ENCODE data around the gene KCNK15.
"Not testable (repeated sequence)": the region's sequence is repeated elsewhere in the genome, so short reads cannot be mapped to it uniquely, and the experiment has no call there.

The KCNK15 gene

DNA sequence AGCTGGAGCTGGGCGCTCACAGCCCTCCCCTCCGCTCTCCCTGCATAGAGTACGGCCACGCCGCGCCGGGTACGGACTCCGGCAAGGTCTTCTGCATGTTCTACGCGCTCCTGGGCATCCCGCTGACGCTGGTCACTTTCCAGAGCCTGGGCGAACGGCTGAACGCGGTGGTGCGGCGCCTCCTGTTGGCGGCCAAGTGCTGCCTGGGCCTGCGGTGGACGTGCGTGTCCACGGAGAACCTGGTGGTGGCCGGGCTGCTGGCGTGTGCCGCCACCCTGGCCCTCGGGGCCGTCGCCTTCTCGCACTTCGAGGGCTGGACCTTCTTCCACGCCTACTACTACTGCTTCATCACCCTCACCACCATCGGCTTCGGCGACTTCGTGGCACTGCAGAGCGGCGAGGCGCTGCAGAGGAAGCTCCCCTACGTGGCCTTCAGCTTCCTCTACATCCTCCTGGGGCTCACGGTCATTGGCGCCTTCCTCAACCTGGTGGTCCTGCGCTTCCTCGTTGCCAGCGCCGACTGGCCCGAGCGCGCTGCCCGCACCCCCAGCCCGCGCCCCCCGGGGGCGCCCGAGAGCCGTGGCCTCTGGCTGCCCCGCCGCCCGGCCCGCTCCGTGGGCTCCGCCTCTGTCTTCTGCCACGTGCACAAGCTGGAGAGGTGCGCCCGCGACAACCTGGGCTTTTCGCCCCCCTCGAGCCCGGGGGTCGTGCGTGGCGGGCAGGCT is 4.6 kb downstream of the KCNK15 start:
- TF ChIP-seq POLR2A (IDR thresholded peaks at IDR 0.05; ENCODE audit: low read length) (no peak), GATA1 (IDR thresholded peaks at IDR 0.05; ENCODE audit: low read depth, low read length) (no peak)
- peak; percentile 6 to 7 for DNase-seq

DNA sequence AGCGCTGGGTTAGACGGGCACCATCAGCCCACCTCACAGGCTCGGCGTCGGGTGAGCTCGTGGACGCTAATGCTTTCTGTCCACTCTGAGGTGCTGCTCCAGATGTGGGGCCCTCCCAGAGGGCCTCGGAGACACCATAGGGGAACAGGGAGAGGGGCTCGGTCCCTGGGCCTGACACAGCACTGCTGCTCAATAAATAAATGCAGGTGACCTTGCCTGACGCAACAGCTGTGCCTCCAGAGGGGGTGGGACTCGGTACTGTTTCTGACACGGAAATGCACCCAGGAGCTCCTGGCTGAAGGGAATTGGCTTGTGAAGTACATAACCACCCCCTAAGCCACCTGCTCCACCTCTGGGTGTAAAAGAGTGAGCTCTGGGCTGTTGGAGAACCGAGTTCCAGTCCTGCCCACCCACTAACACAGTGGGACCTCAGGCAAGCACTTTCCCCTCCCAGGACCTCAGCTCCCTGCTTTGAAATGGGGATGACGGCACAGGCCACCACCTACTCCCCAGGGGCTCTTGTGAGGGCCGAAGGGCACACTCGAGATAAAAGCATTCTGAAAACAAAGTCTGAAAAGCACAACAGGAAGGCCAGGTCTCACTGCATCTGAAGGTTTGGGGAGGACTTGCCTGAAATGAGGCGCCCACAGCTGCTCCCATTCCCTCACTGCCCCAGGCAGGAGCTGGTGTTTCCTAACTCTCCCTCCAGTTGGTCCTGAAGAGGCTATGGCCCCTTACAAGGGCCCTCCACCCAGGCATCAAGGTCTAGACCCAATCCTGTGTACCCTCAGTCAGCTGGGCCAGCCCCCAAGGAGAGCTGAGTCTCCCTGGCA is 6.7 kb downstream of the KCNK15 start:
- DNase-seq, result no peak

DNA sequence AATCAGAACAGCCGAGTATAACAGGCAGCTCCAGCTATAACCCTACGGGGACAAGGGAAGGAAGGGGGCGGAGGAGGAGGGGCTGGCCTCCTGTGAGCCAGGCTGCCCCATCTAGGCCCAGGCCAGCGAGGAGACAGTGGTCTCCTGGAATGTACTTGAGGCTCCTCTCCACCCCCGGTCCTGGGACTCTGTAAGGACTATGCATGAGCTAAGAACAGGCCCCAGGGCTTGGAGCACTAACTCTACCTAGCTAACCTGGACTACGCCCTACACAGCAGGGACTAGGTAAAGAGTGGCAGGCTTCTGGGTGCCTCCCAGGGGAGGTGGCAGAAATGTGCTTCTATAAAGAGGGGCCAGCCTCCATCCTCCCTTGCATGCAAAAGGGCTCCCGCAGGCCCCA is 8.9 kb downstream of the KCNK15 start:
- TF ChIP-seq POLR2A (IDR thresholded peaks at IDR 0.05; ENCODE audit: low read length) (no peak), GATA1 (IDR thresholded peaks at IDR 0.05; ENCODE audit: low read depth, low read length) (no peak)
- no peak for DNase-seq

More for the DNA sequence above, 6.7 kb downstream of the KCNK15 start:
- no peak for TF ChIP-seq GATA1 (IDR thresholded peaks at IDR 0.05; ENCODE audit: low read depth, low read length)
- no peak for TF ChIP-seq POLR2A (IDR thresholded peaks at IDR 0.05; ENCODE audit: low read length)

DNA sequence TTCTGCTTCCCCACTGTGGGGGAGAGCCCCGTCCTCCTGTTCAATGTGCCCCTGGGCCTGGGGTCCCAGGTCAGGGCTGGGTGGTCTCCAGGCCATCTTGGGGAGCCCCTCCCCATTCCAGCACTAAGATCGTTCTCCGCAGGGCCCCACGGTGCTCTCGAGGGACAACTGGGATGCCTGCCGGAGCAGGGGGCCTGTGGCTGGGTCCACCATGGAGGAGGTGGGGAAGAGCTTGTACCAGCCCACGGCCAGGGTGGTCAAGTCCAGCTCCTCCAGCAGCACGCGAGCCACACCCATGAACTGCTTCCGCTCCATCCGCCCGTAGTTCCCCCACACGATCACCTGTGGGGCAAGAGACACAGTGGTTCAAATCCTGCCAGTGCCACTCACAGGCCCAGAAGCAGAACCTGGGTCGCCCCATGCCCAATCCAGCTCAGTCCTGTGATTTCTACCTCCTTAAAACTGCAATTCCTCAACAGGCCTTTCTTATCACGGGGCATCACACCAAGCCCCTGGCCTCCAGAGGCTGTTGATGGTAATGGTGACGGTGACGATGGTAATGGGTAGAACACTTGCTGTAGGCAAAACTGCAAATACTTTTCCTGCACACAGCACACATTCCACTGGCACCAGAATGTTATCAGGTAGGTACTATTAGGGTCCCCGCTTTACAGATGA is 10.5 kb downstream of the KCNK15 start:
- DNase-seq, result no peak
- TF ChIP-seq POLR2A (IDR thresholded peaks at IDR 0.05; ENCODE audit: low read length) (no peak), GATA1 (IDR thresholded peaks at IDR 0.05; ENCODE audit: low read depth, low read length) (no peak)

DNA sequence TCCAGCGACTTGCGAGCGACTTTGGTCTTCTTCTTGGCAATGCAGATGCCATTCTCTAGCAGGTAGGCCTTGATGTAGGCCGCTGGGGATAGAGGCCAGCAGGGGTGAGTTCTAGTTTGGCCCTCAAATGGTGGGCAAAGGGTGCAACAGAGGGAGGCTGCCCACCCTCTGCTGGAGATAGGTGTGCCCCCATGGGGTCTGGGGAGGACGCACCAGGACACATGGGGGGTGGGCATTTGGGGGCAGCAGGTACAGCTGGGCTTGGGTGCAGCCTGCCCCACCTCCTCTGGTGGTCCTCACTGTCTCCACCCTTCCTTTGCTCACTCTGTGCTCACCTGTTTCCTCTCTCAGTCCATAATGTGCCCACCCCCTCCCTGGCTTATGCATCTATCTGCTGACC is 11.3 kb downstream of the KCNK15 start:
- TF ChIP-seq GATA1 (IDR thresholded peaks at IDR 0.05; ENCODE audit: low read depth, low read length) (no peak), POLR2A (IDR thresholded peaks at IDR 0.05; ENCODE audit: low read length) (no peak)
- no peak for DNase-seq

DNA sequence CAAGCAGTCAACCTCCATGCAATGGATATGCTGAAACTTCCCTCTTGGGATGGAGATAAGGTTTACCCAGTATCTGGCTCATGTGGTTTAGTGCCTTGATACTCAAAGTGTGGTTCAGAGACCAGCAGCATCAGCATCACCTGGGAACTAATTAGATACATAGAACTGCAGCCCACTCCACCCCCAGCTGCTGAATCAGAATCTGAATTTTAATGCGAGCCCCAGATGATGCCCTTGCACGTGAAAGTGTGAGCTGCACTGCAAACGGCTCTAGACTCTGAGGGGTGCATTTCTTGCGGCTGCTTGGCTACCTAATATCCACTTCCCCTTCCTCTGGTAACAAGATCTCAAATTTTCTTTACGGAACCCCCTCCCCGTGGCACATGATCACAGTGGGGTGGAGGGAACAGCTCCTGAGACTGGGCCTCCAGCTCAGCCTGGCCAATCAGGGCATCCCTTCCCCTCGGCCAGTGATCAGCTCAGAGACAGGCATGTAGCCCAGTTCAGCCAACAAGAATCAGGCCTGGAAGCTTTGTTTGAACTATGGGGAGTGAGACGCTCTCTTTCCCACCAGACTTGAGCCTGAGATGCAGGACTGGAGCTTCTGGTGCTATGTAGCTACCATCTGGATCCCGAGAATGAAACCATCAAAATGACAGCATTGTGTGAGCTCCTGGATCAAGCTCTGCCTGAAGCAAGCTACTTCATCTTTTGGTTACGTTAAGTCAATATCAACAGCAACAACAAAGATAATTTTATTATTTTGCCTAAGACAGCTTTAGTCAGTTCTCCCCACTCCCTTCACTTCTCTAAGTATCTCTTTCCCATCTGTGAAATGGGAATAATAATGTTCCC is 12.8 kb downstream of the KCNK15 start:
- TF ChIP-seq GATA1 (IDR thresholded peaks at IDR 0.05; ENCODE audit: low read depth, low read length), result no peak
- no peak for TF ChIP-seq POLR2A (IDR thresholded peaks at IDR 0.05; ENCODE audit: low read length)
- no peak for DNase-seq

DNA sequence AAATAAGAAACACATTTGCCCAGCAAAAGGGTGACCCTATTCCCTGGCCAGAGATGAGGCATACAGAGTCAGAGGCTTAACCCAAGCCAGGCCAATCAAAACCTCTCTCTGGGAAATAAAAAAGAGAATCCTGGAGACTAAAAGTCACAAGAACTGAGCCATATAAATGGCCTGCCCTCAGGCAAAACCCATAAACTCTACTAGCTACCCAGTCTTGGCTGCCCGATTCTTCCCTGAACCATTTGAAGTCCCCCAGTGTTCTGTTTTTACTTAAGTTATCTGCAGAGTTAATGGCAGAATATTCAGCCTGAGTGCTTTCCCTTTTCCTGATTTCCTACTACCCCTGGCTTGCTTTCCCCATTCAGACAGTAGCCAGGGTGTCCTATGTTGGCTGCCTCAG is 13.9 kb downstream of the KCNK15 start:
- no peak for DNase-seq
- TF ChIP-seq GATA1 (IDR thresholded peaks at IDR 0.05; ENCODE audit: low read depth, low read length) (no peak), POLR2A (IDR thresholded peaks at IDR 0.05; ENCODE audit: low read length) (no peak)

DNA sequence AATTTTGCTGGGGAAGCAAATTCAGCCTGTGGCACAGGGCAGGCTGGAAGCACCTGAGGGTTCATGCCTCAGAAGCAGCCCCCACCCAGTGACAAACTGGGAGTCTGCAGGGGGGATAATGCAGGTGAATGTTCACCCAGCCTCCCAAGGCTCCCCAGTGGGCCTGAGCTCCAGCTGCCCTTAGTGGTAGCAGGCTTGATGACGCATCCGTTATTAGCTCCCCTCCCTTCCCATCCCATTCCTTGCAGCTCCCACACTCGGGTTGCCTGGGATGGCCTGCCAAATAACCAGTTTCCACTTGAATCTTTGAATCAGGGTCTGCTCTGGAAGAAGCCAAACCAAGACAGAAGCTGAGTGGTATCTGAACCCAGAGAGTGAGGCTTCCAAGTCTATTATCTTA is 15.8 kb downstream of the KCNK15 start:
- no peak for TF ChIP-seq POLR2A (IDR thresholded peaks at IDR 0.05; ENCODE audit: low read length)
- TF ChIP-seq GATA1 (IDR thresholded peaks at IDR 0.05; ENCODE audit: low read depth, low read length), result no peak
- DNase-seq, result no peak

DNA sequence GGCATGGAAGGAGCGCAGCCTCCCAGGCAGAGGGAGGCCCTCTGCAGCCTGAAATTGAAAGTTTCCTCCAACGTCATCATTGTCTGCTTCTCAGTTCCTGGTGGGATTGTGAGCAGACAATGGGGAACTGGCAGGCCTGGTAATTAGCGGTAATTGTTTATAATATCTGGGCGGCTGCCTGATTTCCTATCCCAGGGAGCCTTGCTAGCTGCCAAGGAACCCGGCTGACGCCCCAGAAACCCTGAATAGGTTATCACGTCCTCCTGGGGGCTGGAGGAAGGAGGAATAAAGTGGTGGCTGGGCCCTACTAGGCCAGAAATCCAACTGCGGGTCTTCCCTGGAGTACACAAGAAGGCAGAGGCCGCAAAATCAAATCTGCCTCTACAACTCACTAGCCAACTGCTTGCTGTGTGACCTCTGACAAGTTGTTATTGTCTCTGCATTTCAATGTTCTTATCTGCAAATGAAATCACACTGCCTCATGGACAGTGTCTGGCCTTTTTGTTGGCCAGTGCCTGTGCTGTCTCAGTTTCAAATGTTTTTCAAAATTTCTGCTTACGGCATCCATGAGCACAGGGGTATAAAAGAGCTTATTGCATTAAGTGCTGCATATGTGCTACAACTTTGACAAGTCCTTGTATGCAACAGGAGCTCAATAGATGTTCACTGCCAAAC is 16.9 kb downstream of the KCNK15 start:
- no peak for DNase-seq
- TF ChIP-seq GATA1 (IDR thresholded peaks at IDR 0.05; ENCODE audit: low read depth, low read length) (no peak), POLR2A (IDR thresholded peaks at IDR 0.05; ENCODE audit: low read length) (no peak)

DNA sequence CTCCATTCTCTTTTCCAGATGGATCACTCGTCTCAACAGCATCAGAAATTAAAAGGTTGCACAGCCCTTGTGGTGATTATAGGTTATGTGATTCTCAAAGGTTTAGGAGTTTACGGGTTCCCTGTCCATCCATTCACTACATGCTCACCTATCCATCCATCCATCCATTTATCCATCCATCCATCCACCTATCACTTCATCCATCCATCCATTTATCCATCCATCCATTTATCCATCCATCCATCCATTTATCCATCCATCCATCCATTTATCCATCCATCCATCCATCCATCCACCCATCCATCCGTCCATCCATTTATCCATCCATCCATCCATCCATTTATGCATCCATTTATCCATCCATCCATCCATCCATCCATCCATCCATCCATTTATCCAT is 18.1 kb downstream of the KCNK15 start:
- not testable (repeated sequence) for DNase-seq

DNA sequence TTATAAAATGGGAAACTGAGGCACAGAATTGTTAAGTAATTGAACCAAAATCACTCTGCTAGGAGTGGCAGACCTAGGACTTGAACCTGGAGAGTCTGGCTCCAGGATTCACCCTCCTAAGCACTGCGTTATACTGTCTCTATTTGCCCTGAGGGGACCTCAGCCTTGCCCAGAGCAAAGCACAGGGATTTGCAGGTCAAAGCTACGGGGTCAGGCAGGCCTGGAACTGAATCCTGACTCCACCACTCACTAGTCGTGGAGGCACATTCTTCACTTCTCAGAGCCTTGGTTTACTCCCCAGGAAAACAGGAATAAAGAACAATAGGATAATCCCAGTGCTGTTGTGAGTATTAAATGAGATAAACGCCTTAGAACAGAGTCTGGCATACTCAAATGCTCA is 19.4 kb downstream of the KCNK15 start:
- no peak for DNase-seq
- TF ChIP-seq POLR2A (IDR thresholded peaks at IDR 0.05; ENCODE audit: low read length) (no peak), GATA1 (IDR thresholded peaks at IDR 0.05; ENCODE audit: low read depth, low read length) (no peak)

DNA sequence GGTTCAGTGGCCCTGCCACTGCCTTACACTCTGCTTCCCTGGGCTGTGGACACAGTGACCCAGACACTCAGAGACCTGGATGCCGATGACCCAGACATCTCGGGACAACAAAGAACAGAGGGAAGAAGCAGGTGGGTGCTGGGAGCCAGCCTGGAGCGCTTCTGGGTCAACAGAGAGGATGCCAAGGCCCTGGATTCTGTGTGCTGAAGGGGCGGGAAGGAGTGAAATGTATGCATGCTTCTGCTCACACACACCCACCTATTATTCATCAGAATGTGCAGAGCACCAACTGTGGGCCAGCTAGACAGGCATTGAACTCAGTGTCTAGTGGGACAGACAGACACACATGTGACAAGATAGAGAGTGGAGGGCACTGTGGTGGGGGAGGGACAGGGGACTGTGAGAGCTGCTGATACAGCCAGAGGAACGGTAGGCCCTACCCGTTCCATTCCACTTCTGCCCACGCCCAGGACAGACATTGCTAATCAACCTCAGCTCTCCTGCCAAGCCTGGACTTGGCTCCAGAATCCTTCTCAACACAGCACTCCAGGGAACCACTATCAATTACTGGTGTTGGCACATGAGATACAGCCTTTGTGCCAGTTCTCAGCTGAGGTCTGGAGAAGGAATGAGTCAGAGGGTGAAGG is 20.2 kb downstream of the KCNK15 start:
- DNase-seq, result no peak
- no peak for TF ChIP-seq POLR2A (IDR thresholded peaks at IDR 0.05; ENCODE audit: low read length)
- no peak for TF ChIP-seq GATA1 (IDR thresholded peaks at IDR 0.05; ENCODE audit: low read depth, low read length)

DNA sequence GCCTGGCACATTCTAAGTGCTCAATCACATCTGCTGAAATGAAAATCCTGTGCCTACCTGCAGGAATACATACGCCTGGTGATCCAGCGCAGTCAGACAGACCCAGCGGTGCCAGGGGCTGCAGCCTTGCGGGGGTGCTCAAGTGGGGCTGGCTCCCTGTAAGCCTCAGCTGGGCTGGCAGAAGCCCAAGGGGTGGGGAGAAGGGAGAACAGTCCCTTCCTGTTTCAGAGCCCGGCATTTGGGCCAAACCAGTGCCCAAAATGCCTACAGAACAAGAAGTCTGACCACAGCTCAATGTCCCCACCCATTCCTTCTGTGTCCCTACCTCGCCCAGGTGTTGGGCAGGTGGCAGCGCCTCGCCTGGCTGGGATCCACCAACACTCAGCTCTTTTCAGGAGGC is 22.6 kb downstream of the KCNK15 start:
- no peak for TF ChIP-seq POLR2A (IDR thresholded peaks at IDR 0.05; ENCODE audit: low read length)
- no peak for TF ChIP-seq GATA1 (IDR thresholded peaks at IDR 0.05; ENCODE audit: low read depth, low read length)

More for the DNA sequence above, 22.6 kb downstream of the KCNK15 start:
- DNase-seq, result no peak

All from erythroblast (primary cell).